Measurements from ENCODE around the gene HPSE2.
"Not testable (repeated sequence)": the region's sequence is repeated elsewhere in the genome, so short reads cannot be mapped to it uniquely, and the experiment has no call there.

HPSE2 gene

DNA sequence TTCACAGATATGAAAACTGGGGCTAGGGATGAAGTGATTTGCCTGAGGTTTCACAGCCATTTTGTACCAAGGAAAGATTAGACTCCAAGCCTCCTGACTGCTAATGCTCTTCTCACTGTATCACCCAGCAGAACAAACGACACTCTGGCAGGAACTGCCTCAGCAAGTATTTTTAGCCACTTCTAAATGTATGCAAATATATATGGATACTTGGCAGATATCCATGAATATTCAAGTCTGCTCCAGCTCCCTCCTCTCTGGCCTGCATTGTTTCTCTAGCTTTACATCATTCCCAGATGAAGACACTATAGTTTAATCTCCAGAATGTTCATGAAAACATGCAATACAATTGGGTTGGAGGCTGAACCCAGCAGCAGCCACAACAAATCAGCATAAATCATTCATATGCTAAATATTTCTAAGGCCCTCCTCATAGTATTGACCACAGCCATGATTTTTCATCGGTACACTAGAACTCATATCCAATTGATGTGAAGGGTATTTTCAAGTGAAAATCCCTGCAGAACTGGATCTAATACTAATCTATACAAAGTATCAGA is 65.5 kb downstream of the HPSE2 start:
- H3K4me3 ChIP-seq (ENCODE audit: low read depth, low read length): no peak overlapping the region

DNA sequence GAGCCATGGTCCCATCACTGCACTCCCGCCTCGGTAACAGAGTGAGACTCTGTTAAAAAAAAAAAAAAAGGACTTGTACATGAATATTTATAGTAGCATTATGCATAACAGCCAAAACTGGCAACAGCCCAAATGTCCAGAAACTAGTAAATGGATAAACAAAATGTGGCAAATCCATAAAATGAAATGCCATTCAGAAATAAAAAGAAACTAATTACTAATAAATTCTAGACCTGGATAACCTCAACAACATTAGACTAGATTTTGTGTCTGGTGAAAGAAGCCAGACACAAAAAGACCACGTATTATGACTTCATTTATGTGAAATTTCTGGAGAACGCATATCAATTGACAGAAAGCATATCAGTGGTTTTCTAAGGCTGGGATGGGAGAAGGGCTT is 74.5 kb downstream of the HPSE2 start:
- H3K4me3 ChIP-seq (ENCODE audit: low read depth, low read length): no peak overlapping the region

DNA sequence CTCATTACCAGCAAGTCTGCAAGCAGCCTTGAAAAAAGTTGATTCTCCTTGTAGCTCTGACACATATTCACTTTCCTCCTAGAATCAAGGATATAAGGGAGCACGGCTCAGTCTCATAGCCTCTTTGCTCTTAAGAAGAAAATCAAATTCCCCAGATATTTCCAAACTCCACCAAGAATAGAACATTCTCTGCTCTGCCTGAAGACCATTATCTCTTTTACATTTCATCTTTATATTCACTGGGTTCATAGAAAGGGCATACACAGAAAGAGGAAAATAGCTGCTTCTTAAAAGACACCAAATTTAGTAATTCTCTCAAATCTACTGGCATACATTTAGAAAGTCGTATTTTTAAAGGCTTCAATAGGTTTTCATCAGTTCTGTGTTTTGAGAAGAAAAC is 92.0 kb downstream of the HPSE2 start:
- no peak overlapping the region for H3K4me3 ChIP-seq (ENCODE audit: low read depth, low read length)

DNA sequence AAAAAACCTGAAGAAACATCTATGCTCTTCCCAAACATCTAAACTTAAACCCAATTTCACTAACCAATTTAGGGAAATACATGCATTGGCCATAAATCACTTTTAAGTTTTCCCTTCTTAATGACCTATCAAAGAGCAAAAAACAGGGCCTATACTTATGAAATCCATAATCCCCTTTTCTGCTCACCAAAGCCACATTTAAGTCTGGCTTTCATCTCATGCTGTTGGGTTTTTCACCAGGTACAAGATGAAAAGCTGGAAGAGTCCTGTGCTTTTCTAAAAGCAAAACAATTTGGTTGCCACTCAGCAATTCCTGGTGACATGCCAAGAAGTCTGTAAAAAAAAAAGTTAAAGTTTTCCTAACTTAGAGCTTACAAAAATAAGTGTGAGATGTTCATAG is 92.6 kb downstream of the HPSE2 start:
- H3K4me3 ChIP-seq (ENCODE audit: low read depth, low read length): no peak overlapping the region

DNA sequence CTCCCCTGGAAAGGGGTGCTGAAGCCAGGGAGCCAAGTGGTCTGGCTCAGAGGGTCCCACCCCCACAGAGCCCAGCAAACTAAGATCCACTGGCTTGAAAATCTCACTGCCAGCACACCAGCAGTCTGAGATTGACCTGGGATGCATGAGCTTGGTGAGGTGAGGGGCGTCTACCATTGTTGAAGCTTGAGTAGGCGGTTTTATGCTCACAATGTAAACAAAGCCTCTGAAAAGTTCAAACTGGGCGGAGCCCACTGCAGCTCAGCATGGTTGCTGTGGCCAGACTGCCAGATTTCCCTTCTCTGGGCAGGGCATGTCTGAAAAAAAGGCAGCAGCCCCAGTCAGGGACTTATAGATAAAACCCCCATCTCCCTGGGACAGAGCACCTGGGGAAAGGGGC is 102.8 kb downstream of the HPSE2 start:
- not testable (repeated sequence) for H3K4me3 ChIP-seq (ENCODE audit: low read depth, low read length)

DNA sequence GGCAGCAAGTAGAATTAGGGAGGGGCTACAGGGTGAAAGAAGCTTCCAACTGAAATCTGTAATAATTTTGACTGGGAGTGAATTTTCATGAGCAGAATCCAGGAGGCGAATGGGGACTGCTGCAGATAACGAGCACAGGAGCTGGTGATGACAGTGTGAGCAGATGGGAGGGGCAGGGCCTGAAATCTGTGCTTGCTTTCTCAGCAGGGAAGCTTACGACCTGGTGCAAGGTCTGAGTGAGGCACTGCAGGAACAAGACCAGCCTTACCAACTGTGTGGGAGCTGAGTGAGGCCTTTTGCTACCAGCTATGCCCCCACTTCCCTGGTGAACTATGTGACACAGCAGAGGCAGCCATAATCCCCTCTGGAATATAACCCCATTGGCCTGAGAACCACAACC is 109.8 kb downstream of the HPSE2 start:
- no peak overlapping the region for H3K4me3 ChIP-seq (ENCODE audit: low read depth, low read length)

DNA sequence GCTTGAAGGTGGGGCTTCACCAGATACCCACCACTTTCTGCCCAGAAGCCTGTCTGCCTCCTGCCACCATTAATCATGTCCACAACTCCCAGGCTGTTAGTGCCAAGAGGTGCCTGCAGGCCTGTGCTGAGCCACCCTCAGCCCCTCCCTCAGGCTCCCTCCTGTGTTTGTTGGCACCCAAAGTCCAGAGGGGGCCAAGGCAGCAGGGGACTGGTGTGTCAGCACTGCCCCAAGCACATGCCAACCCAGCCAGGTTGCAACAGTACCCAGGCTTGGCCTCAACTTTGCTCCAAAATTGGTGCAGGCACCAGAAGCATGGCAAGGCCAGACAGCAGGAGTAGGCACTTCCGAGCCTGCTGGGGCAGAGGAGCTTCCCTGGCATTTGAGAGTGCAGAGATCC is 111.3 kb downstream of the HPSE2 start:
- H3K4me3 ChIP-seq (ENCODE audit: low read depth, low read length): no peak overlapping the region

DNA sequence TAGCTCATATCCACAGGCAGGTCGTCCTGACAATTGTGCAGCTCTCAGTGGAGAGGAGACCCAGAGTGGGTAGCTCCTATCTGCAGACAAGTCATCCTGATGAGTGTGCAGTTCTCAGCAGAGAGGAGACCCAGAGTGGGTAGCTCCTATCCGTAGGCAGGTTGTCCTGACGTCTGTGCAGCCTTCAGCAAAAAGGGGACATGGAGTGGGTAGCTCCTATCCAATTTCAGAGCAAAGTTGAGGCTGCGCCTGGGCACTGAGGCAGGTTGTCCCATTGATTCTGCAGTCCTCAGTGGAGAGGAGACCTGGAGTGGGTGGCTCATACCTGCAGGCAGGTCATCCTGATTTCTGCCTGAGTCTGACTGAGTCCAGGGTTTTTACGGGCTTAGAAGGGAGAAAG is 111.8 kb downstream of the HPSE2 start:
- H3K4me3 ChIP-seq (ENCODE audit: low read depth, low read length): no peak overlapping the region

DNA sequence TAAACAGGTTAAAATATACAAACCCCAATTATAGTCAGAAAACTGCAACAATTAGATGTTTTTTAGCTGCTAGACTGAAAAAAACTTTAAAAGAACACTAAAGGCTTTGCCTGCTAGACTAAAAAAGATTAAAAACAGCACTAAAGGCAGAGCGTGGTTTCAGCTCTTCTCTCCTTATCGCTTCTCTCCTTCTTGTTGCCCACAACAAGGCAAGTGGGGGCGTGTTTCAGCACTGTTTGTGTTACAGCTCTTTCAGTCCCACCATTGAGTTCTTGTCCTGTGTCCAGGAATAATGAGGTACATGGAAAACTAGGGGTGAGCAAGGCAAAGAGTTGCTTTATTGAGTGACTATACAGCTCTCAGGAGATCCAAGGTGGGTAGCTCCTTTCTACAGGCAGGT is 112.3 kb downstream of the HPSE2 start:
- H3K4me3 ChIP-seq (ENCODE audit: low read depth, low read length): no peak overlapping the region

DNA sequence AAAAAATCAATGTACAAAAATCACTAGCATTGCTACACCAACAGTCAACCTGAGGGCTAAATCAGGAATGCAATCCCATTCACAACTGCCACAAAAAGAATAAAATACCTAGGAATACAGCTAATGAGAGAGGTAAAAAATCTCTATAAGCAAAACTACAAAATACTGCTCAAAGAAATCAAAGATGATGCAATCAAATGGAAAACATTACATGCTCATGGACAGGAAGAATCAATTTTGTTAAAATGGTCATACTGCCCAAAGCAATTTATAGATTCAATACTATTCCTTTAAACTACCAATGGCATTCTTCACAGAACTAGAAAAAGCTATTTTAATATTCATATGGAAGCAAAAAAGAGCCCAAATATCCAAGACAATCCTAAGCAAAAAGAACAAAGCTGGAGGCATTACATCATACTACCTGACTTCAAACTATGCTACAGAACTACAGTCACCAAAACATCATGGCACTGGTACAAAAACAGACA is 116.3 kb downstream of the HPSE2 start:
- H3K4me3 ChIP-seq (ENCODE audit: low read depth, low read length): no peak overlapping the region

DNA sequence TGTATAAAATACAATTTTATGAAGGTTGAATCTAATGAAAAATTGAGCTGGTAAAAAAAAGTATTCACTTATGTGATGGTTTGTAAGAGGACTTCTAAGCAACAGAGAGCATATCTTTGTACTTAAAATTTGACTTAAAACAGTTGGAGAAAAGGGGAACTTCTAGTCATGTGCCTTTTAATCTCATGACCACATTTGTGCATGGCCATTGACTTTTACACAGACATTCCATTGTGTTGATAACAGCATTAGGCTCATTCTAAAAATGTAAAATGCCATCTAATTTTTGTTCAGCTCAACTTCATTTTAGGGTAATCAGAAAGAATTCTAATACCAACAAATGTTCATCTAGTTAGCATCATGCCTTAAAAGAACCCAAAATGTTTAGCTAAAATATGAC is 119.9 kb downstream of the HPSE2 start:
- H3K4me3 ChIP-seq (ENCODE audit: low read depth, low read length): no peak overlapping the region

DNA sequence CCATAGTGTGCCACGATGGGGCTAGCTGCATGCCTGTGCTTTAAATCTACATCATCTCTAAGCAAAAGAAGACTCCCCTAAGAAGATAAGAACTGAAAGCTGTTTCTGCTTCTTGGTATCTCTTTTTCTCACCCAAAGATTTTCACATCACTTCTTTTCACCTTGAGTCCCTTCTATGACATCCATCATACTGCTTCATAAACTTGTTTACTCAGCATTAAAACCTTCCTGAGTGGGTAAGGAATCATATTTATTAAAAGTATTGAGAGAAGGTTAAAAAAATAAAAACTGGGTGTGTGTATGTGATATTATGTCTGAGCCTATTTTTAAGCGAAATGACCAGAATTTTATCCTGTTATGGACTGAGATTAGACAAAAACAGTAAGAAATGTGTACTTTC is 150.3 kb downstream of the HPSE2 start:
- no peak overlapping the region for H3K4me3 ChIP-seq (ENCODE audit: low read depth, low read length)

DNA sequence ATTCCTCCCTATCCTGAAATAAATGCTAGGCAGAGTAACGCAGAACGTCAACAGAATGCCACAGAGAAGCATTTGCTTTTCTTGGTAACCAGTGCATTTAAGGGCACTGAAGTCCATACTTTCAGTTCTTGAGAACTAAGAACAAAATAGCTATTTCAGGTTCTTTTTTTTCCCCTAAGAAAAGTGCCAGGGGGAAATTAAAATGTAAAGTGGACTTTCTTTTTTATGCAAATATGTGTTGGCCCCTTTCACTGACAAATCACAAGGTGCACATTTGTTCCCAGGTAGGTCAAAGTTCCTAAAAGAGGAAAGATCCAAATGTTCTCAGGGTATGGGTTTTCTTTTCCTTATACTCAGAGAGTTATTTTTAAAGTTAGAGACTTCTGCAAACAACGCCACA is 151.5 kb downstream of the HPSE2 start:
- no peak overlapping the region for H3K4me3 ChIP-seq (ENCODE audit: low read depth, low read length)

DNA sequence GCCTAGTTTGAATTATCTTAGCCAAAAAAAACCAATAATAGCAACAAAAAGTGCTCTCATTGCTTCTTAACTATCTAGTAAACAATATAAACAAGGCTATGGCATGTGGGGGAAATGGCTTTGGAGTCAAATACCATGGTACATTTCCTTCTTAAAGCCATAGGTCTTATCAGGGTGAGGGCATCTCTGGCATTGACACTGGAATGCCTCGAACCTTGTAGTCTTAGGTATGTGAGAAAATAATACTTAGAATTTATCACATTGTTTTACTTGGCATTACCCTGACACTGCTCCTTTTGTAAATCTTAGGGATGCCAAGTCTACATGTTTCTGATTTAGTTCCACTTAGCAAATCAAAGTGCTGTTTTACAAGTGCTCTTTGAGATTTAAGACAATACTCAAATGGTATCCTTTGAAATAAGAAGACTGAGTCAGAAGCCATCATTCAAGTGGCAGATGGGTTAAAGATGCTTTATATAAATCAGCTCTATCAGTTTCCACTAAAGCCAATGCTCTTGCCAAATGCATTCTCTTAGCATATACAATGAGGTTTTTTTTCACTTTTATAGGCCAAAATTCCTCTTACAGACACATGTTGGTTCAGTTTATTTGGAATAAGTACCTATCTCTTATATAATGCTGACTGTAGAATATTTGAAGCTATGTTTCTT is 155.2 kb downstream of the HPSE2 start:
- H3K4me3 ChIP-seq (ENCODE audit: low read depth, low read length): no peak overlapping the region

DNA sequence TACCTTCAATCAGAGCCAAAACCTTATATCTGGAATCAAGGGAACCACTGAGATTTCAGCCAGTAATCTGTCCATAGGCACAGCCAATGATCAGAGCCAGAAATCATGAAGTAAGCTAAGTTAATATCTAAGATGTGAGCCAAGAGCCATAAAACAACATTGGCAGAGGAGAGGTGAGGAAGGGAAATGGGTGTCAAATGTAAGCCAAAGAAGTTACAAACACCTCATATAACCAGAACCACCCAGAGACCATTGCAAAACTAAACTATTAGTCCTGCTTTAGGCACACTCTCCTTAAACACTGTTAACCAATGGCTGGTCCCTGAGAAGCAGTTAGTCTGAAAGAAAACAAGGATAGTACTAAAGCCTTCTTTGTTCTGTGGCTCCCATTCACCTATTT is 173.1 kb downstream of the HPSE2 start:
- H3K4me3 ChIP-seq (ENCODE audit: low read depth, low read length): no peak overlapping the region

DNA sequence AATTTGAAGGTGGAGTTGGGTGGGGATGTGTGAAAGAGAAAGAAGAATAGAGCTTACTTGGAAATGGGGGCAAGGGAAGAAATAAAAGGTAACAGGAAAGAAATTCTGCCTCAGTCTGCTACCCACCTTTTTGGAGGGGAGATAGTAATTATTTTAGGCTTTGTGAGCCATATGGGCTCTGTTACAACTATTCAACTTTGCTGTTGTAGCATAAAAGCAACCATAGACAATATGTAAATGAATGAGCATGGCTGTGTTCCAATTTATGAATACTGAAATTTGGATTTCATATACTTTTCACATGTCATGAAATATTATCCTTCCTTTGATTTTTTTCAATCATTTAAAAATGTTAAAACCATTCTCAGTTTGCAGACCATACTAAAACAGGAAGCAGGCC is 176.9 kb downstream of the HPSE2 start:
- no peak overlapping the region for H3K4me3 ChIP-seq (ENCODE audit: low read depth, low read length)

DNA sequence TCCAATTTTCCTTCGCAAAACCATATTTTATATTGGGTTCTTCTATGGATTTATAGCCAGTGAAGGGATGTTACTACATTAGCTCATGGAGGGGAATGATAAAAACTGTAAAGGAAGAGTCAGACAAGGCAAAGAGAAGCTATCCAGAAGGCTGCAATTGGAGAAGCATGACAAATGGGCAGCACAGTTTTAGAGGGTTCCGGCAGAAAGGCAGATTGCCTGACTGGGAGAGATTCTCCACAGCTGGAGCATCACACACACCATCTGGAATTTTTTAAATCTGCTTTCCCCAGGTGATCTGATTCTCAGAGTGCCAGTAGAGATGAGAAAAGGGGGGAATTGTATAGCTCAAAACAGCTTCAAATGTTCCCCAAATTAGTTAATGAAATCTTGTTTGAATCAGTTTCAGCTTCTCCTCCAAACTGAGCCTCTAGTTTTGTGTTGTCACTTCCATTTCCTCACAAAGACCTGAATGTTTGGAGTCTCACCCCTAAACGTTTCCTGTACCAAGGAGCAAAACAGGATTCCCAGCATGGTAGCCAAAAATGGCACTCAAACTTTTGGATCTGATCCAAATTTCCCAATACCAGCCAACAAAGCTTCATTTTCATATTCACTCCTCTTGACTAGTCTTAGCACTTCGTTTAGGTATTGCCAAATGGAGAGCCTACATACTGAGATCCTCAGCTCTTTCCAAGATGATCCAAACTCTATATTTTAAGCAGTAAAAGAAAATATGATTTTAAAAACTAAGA is 177.5 kb downstream of the HPSE2 start:
- no peak overlapping the region for H3K4me3 ChIP-seq (ENCODE audit: low read depth, low read length)

DNA sequence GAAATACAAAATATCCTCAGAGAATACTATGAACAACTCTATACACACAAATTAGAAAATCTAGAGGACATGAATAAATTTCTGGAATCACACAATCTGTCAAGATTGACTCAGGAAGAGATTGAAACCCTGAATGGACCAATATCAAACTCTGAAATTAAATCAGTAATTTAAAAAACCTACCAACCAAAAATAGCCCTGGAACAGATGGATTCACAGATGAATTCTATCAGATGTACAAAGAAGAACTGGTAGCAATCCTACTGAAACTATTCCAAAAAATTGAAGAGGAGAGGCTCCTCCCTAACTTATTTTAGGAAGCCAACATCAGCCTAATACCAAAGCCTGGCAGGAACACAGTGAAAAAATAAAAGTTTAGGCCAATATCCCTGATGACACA is 190.0 kb downstream of the HPSE2 start:
- H3K4me3 ChIP-seq (ENCODE audit: low read depth, low read length): no peak overlapping the region

DNA sequence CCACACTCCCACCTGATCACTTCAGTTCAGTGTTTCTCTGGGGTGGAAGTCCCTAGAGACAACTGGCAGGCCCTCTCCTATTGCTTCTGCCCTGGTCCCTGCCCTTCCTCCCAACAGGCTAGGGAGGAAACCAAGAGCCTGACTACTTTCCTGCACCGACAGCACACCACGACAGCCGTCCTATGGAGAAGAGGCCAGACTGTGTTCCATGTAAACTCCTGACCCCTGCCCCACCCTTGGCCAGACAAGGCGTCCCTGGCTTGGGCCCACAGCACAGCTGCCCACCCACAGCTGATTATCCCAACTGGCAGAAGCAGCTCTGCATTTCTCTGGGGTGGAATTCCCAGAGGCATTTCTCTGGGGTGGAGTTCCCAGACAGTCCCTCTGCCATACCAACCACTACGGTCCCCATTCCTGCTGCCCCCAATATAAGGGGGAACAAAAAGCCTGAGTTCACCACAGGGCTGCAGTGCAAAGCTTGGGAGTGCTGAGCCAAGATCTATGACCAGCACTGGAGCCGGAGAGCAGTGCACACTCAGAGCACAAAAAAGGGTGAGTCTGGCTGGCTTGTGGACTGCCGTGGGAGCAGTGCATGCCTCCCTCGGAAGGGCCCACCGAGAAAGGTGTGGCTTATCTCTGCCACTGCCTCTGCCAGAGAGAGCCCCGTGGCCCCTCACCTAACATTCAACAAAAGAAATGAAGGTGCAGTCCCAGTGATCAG is 193.4 kb downstream of the HPSE2 start:
- H3K4me3 ChIP-seq (ENCODE audit: low read depth, low read length): no peak overlapping the region

DNA sequence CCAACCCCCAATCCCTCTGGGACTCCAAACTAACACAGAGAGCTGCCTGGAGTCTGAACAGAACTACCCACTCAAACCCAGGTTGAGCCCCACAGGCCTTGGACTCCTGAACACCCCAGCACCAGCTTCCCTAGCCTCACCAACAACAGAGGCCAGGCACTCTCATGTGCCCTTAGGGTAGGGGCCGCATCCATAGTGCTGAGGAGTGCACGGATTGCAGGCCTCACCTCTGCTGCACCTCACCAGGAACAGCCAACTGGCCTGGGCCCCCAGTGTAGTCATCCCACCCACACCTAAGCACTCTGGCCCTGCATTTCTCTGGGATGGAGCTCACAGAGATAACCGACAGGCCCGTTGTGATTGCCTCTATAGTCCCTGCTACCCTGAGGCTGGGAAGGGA is 194.2 kb downstream of the HPSE2 start:
- no peak overlapping the region for H3K4me3 ChIP-seq (ENCODE audit: low read depth, low read length)

DNA sequence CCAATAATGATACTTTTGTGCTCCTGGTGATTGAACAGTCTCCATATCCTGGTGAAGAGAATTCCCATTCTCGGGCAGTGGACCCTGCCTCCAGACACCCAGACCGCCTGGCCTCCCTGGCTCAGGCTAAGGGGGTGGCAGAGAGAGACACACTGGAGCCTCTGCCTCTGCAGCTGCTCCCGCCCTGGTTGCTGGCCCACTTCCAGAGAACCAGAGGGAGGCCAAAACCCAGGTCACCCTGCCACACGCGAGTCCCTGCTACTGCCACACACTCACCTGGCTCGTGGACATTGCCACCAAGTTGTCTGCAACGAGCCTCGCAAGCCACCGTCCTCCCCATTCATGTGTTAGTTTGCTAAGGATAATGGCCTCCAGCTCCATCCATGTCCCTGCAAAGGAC is 221.8 kb downstream of the HPSE2 start:
- no peak overlapping the region for H3K4me3 ChIP-seq (ENCODE audit: low read depth, low read length)

DNA sequence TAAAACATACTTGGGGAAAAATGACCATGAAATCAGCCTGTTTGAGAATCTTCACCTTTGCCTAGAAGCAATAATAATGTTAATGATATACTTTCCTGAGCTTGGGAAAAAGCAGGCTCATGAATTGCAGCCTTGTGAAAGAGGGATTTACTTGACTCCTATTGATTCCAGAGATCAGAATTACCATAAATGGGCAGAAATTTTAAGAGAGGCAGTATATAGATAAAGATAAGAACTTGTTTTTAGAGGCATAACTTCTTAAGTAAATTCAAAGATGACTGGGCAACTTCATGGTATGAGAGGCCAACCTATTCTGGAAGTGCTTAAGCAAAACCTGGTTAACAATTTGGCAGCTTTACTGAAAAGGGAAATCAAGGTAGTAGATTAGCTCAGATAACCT is 225.4 kb downstream of the HPSE2 start:
- H3K4me3 ChIP-seq (ENCODE audit: low read depth, low read length): no peak overlapping the region
